ENCODE data around the gene SORCS2. TPM values are rescaled to one million over a fixed set of nuclear protein-coding genes. Genes with fewer than 3 reads are reported as not detected.

Gene SORCS2
- total and polyA plus RNA-seq, 2 of the 8 experiments (the other 6 are each of a cell fraction or from before 2014, with no cell fraction given) = 0.36 to 1.8 TPM

GRCh38 chr4:7651461-7651921, 459.2 kb downstream of the SORCS2 start:
- Histone ChIP-seq H3K4me1 (replicated peaks in 1 of 4; ENCODE audit: control insufficient read depth in 3 of 4, insufficient read depth in 4 of 4, low read length in 3 of 4) (peaks cover 0 to 14% (median 12%) of the 10 kb centered on the region in 4 experiments; a peak in 6 of 7 replicates), H2BK12ac (ENCODE audit: low read depth, low read length) (no peak overlapping the region), H3K79me2 (ENCODE audit: control insufficient read depth in 1 of 2, insufficient read depth in 2 of 2, low read length in 2 of 2) (no peaks in the 10 kb centered on the region), H3K14ac (ENCODE audit: insufficient read length) (no peak overlapping the region), H4K91ac (replicated peaks; ENCODE audit: insufficient read length, low read length) (no peak overlapping the region), H3K79me1 (ENCODE audit: low read depth, low read length) (no peaks in the 10 kb centered on the region), H2BK15ac (ENCODE audit: low read length) (no peak overlapping the region), H3K23me2 (ENCODE audit: low read depth, low read length) (no peaks in the 10 kb centered on the region), H3K4me2 (ENCODE audit: insufficient read depth in 1 of 2, low read depth in 2 of 2, low read length in 2 of 2) (peak overlapping the region; percentile 6 to 25; a peak in 1 of 4 replicates), H3K27me3 (replicated peaks in 1 of 4; ENCODE audit: control insufficient read depth in 3 of 4, extremely low read depth in 1 of 4, insufficient read depth in 3 of 4, low read length in 3 of 4) (no peaks in the 10 kb centered on the region), H3K4ac (replicated peaks; ENCODE audit: insufficient read length, low read depth, low read length) (no peak overlapping the region), H3K36me3 (ENCODE audit: control insufficient read depth in 2 of 4, insufficient read depth in 4 of 4, low read length in 3 of 4) (no peaks in the 10 kb centered on the region), H2AK5ac (ENCODE audit: low read depth, low read length) (0 out of 2 replicates have a peak overlapping the region, but pooled peaks have one; percentile 53), H3K56ac (replicated peaks; ENCODE audit: insufficient read length, low read depth, low read length) (no peak overlapping the region), H3K27ac (ENCODE audit: low read depth, low read length) (no peak overlapping the region), H3K23ac (ENCODE audit: insufficient read length) (no peak overlapping the region), H3K9me3 (ENCODE audit: insufficient read depth in 2 of 2, low read depth in 1 of 2, low read length in 1 of 2) (no peaks in the 10 kb centered on the region), H2AFZ (ENCODE audit: low read length) (no peak overlapping the region), H2BK20ac (ENCODE audit: low read length) (no peak overlapping the region), H2BK5ac (ENCODE audit: low read depth, low read length) (0 out of 2 replicates have a peak overlapping the region, but pooled peaks have one; percentile 21), H4K5ac (ENCODE audit: insufficient read length, low read depth, low read length) (no peak overlapping the region), H4K20me1 (replicated peaks in 1 of 2; ENCODE audit: control insufficient read depth in 1 of 2, insufficient read depth in 2 of 2, low read length in 2 of 2) (no peaks in the 10 kb centered on the region), H3K18ac (ENCODE audit: extremely low read depth, low read length) (peak overlapping the region; percentile 19; the same call in 1 of the 2 replicates), H4K8ac (ENCODE audit: extremely low read depth, insufficient read depth, low read length) (no peak overlapping the region), H2BK120ac (replicated peaks; ENCODE audit: low read depth, low read length) (no peak overlapping the region), H3K9ac (replicated peaks in 1 of 4; ENCODE audit: extremely low read depth in 1 of 4, low read depth in 3 of 4, low read length in 3 of 4) (peak overlapping the region in 1 of 4 experiments; percentile 12; a peak in 1 of 7 replicates), H3K4me3 (ENCODE audit: extremely low read depth in 1 of 4, insufficient read depth in 2 of 4, low read depth in 3 of 4, low read length in 4 of 4) (no peak overlapping the region)
- TF ChIP-seq CBX5 (IDR thresholded peaks at IDR 0.05; ENCODE audit: low read depth, low read length) (no peak), SP1 (IDR thresholded peaks at IDR 0.05; ENCODE audit: low read depth, low read length) (0 out of 2 replicates have a peak, but pooled peaks have one; percentile 15), TEAD4 (IDR thresholded peaks at IDR 0.05; ENCODE audit: low read depth, low read length) (peak; percentile 87), SRF (IDR thresholded peaks at IDR 0.05; ENCODE audit: low read depth, low read length) (no peak), GTF2F1 (IDR thresholded peaks at IDR 0.05; ENCODE audit: borderline replicate concordance, low read depth, low read length) (no peak)
- TF ChIP-seq, protein P1, sequence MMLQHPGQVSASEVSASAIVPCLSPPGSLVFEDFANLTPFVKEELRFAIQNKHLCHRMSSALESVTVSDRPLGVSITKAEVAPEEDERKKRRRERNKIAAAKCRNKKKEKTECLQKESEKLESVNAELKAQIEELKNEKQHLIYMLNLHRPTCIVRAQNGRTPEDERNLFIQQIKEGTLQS (IDR thresholded peaks at IDR 0.05; ENCODE audit: insufficient read depth, low read depth, low read length) = no peak
- no peak for DNase-seq (ENCODE audit: low read depth in 1 of 2, low spot score in 2 of 2)
- ChIA-PET CTCF (ENCODE audit: partially characterized antibody) (interaction anchor here (0.8 to 3.8 kb wide), 17 partner anchors 9 to 339 kb away, joined by 3 to 16 read pairs (median 4); no protein-coding TSS in a partner anchor), POLR2A (ENCODE audit: partially characterized antibody) (no interaction called here)
- WGBS, 2 experiments (ENCODE audit: extremely low coverage in 1 of 2, insufficient coverage in 1 of 2, insufficient read length in 1 of 2, insufficient replicate concordance in 2 of 2, low coverage in 1 of 2, low lambda C conversion rate in 2 of 2, missing lambda C conversion rate in 1 of 2) = 66% methylated on average over 8 of the region's 8 CpGs; no CpG with 5 or more reads in 1 of the 2 experiments
- FAIRE-seq = no peak
